Ammon's horn (tissue), 1 donor: ENCODE measurements around the gene TSPAN8.
"Not testable (repeated sequence)": the region's sequence is repeated elsewhere in the genome, so short reads cannot be mapped to it uniquely, and the experiment has no call there.

Experiments used
- DNase-seq: peaks from one replicate; pipeline ENCODE4 v3.0.0-alpha.2; 2016; ENCODE audit warnings: low spot score

Gene TSPAN8

DNA sequence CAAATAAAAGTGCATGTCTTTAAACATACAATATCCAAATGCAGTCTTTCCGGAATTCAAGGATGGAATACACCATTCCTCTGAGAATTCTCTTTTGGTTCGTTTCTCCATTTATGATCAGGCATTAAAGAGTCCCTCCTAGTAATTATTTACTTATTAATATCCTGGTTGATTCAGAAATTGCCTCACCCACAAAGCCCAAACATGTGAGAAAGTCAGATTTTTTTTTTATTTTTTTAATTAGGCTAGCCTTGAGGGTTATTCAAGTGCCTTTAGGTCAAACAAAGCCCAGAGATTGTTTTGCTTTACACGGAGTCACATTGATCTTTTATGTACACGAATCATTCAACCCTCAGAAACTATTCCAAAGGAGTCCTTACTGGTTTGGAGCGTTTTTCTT lies 6.4 kb upstream of the TSPAN8 start:
- no peak for DNase-seq

DNA sequence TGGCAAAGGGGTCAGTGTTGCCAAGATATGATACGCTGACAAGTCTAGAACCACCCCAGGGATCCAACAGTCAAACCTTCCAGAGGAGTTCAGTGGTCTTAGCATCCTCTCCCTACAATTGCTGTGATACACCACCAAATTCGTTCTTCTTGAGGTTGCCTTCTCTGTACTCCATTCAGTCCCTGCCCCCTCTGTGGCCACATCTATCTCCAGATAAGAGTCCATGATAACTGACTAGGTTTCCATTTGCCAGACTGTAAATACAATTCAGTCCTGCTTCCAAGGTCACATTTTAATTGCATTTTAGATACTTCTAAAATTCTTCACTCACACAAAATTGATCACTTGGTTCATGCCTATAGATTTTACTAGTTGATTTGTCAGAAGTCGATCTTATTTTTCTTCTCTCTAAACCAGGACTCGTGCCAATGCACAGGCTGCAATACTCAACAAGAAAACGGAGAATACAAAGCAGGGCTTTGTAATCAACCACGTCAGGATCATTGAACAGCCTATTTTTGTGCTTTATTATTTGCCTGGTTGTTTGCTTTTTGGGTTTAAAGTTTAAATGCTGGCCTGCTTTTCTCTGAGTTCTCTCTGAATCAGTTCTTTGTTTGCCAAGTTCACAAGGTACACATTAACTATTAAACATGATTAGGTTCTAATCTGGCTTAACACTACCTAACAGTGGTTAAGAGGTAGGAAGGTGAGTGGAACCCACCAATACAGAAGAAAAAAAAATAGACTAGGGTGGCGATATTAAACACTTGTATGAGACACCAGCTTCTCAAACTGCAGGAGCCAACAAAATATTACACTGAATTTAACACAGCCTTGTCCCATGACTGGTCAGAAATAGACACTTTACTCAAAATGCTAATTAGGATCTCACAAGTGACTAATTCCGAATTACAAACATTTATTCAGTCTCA lies 5.3 kb upstream of the TSPAN8 start:
- DNase-seq = peak; percentile 4

DNA sequence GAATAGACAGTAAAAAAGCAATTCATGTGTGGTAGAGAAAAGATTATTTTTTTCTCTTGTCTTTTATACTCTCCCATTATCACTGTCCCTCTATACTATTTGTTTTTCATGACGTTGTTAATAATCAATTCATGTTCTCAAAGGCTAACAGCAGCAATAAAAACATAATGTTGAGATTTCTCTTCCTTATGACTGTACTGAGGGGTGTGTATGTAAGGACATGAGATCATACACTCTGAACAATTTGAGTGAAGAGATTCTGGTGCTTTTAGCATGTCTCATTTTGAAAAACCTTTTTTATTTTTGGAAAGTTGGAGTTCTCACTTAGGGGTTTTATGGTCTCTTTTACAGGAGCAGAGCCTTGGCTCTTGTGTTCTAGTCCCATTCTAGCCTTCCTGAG lies 3.8 kb upstream of the TSPAN8 start:
- DNase-seq = no peak

DNA sequence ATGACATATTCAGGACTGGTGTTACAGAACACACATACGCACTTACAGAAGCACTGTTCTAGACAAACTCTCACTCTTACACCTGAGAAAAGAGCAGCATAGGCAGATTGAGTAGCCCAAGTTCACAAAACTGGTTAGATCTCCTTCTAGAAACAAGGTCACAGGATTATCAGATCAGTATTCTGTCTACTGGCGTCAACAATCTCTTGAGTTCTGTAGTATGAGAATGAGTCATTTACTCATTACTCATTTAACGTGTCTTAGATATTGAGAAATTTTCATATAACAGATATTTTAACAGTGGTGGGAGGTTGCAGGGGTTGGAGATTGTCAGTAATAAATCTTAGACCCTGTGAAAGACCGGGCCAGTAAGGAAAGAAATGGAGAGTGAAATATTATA lies 2.8 kb upstream of the TSPAN8 start:
- DNase-seq = no peak

DNA sequence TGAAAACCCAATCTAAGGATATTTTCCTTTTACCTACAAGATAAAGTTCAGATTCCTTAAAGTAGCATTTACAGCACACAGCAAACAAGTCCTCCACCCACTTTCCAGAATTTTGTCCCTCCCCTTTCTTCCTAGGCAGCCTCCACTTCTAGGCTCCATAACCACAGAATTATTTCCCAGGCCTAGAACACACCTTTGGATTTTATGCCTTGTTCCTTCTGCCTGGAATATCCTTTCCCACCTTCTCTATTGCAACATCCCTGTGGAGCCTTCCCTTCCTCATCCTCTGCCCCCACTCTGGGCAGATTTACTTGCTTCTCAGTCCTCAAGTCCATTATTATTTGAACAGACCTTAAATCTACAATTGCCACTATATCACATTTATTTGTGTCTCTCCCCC lies 2.1 kb upstream of the TSPAN8 start:
- no peak for DNase-seq

DNA sequence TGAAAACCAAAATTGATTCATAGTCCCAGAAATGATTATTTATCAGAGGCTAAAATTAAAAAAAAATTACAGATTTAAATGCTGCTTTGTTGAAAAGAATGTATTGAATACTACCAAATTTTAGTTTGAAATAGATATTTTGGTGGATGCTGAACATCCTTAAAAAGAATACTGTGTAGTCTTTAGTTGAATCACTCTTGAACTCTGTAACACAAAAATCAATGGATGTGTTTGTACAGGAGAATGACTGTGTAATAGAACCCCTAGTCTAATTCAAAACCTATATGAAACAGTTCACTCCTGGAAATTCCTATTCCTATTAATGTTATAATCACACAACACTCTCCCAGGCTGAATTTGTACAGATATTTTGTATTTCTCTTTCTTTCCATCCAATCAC lies 1.5 kb upstream of the TSPAN8 start:
- DNase-seq = no peak

DNA sequence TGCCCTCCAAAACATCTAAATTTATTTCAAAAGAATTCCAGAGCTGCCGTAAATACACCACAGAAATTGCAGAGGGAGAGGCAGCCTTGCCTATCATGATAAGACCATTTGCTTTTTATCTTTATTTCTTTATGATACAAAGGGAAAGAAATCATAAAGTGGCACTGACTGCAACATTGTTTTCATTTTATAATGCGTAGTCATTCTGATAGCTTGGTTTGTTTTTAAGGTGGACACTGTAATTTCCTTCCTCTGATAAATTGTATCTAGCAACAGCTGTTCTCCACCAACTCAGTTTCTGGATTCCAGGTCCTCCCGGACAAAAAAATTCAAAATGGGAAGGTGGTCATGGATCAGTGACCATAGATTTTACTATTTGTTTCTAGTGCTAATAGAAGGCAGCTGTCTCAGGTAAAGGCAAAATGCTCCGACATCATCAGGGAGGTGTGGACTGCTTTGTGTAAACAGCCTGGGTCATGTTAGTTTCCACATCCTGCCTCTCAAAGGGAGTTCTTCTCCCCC lies 623 bp upstream of the TSPAN8 start:
- DNase-seq = no peak

DNA sequence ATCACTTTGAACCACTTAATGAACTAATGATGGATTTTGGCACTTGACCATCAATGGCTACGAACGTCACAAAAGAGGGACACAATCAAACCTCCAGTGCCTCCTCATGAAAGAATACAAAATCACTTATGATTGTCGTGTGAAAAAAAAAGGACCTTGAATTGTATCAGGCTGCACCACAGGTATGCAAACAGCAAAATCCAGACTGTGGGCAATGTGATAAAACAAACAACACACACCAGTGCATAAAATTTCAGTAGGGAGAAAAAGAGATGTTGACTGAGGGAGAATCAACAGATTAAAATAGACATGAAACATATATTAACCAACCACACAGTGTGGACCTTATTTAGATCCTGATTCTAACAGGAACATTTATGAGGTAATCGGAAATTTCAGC lies 2.6 kb downstream of the TSPAN8 start:
- DNase-seq = no peak

DNA sequence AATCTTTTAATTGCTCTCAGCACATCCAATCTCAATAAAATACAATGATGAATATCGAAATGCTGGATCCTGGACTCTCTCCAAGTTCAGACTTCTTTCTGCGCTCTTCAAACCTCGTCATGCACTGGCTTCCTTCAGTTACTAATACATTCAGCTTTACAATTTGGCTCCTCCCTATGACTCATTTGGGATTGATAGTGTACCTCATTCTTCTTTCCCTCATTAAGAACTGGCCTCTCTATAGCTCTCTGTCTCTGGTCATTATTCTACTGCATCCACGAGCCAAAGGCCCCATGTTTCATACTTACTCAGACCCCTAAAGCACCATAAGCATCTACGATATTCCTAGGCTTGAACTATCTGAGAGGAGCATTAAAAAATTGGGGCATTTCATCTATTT lies 4.9 kb downstream of the TSPAN8 start:
- DNase-seq = no peak

DNA sequence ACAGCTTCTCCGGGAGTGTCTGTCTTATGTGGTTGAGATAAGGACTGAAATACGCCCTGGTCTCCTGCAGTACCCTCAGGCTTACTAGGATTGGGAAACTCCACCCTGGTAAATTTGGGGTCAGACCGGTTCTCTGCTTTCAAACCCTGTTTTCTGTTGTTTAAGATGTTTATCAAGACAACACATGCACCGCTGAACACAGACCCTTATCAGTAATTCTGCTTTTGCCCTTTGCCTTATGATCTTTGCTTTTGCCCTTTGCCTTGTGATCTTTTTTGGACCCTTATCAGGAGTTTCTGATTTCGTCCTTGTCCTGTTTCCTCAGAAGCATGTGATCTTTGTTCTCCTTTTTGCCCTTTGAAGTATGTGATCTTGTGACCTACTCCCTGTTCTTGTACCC lies 7.8 kb downstream of the TSPAN8 start:
- not testable (repeated sequence) for DNase-seq

DNA sequence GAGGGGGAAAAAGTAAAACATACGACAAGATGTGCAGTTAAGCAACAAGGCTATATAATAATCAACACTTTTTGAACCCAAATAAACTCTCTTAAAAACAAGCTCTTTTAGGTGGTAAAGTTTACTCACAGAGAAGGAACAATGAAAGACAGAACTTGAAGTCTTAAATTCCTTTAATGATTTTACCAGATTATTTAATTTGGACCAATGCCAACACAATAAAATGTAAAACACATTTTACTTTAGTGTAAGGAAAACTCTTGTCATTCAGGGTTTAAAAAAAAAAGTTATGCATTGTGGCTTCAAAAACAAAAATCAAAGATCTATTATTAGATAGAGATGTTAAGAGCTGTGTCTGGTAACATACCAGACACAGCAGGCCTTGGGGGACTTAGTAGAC lies 13.1 kb downstream of the TSPAN8 start:
- DNase-seq = no peak

DNA sequence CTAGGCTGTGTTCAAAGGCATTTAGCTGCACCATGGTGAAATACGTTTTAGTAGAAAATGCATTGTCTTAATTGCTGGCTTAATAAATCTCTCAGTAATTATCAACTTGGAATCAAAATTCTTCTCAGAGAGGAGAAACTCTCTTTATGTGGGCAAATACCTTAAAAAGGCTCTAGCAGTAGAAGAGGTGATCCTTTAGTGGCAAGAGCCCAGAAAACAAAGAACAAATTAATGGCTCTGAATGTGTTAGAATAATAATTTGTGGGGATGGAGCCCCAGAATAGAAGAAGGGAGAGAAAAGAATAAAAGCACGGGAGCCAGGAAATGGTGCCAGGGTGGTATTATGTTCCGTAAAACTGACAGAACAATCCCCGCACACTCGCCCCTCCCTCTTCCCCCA lies 14.8 kb downstream of the TSPAN8 start:
- DNase-seq = no peak

DNA sequence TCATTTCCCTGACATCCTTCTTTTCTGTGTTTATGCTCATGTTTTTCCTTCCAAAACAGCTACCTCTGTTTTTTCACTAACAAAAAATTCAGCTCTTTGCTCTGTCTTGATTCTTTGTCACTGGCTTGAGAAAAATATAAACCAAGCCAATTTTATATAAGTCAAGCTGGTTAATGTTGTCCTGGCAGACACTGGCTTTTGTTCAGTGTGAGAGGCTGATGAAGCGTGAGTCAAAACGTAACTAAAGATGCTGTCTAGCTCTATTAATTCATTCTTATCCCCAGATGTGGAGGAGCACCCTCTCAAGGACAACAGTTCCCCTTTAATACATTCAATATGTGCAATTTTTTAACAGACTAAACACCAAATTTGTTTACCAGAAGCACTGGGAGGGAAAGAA lies 15.8 kb downstream of the TSPAN8 start:
- DNase-seq = no peak

DNA sequence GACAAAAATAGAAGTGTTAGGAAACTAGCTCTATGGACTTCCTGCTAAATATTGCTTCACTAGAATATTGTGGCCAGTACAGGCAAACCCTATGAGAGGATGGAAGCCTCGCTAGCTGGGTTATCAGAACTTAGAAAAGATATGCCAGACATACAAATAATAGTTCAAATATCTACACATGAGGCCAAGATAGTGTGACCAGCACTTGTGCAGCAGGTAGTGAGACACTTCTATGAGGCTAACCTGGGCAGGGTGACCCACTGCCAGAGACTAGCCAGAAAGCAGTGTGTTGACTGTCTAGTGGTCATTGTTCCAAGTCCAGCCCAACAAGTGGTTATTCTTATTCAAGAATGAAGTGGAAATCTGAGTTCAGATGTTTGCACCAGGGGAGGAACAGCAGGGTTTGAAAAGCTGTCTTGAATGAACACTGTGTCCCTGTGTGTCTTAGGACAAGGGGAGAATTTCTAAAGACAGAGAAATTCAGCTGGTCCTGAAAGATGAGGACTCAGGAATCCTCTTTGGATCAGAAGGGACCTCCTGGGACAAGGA lies 16.3 kb downstream of the TSPAN8 start:
- no peak for DNase-seq

DNA sequence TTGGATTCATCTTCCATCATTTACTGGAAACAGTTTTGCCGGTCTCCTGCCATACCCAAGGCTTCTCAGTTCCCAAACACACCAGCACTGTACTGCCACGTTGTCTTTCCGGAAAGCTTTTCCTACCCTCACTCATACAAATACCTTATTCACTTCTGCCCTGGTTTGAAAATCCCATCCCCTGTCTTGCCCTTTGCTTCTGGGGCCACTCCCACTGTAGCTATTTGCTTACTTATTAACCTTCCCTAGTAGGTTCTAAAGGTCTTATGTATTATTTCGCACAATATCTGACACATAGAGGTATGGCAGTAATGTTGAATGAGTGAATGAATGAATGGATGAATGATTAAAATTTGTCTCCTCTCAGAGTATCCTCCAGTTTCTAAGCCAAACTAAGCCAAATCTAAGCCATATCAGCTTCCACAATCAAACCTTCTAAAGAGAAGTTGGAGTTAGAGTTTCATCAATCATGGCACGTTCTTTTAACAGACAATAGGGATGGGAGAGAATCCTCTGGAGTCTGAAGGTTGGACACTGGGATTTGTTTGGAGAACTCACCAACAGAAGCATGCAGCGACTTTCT lies 18.6 kb downstream of the TSPAN8 start:
- DNase-seq = no peak

DNA sequence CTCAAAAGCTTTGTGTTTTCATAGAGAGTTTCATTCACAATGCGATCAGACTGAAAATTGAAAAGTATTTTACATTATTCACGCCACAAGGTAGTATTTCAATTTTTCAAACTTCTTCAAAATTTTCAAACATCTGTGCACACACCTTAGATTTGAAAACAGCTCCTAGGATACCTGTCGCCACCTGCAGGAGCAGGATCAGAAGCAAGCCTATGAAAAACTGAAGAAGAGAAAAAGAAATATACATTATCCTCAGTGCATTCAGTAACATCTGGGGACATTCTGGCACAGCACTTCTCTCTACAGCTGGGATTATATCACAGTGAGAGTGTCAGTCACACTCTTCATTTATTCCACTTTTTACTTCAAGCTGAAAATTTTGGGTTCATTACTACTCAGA lies 19.8 kb downstream of the TSPAN8 start:
- no peak for DNase-seq

DNA sequence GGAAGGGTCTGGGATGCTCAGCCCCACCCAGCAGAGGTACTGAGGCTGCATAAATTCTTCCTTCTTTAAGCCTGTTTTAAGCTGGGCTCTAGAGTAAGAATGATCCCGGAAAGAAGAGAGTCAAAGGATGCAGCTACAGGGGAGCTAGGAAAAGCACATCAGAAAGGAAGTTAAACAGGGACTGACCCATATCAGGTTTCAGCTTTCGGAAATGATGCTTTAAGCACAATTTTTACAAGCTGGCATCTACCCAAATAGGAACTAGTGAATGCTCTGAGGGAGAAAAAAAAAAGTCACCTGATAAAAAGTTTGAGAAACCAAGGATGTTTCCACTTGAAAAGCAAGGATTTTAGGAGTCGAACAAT lies 22.0 kb downstream of the TSPAN8 start:
- DNase-seq = no peak

DNA sequence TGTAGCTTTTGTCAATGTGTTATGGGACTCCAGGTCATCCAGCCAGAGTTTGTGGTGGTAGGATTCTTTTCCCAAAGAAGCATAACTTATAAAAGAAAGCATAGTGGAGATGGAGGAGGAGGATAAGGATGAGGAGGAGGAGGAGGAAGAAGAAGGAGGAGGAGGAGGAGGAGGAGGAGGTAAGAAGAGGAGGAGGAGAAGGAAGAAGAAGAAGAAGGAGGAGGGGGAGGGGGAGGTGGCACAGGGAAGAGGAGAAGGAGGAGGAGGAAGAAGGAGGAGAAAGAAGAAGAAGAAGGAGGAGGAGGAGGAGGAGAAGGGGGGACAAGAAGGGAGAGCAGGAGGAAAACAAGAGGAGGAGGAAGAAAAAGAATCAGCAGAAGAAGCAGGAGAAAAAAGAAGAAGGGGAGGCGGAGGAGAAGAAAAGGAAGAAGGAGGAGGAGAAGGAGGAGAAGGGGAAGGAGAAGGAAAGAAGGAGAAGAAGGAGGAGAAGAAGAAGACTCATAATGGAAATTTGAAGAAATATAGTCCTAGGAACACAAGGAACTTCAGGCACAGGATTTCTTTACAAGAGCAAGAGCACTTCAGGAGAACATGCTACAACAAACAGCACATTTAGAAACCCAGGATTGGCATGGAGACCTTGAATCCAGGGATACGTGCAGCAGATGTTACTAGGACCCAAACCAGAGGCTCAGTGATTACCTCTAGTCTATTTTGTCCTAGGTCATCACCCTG lies 22.6 kb downstream of the TSPAN8 start:
- DNase-seq = no peak

DNA sequence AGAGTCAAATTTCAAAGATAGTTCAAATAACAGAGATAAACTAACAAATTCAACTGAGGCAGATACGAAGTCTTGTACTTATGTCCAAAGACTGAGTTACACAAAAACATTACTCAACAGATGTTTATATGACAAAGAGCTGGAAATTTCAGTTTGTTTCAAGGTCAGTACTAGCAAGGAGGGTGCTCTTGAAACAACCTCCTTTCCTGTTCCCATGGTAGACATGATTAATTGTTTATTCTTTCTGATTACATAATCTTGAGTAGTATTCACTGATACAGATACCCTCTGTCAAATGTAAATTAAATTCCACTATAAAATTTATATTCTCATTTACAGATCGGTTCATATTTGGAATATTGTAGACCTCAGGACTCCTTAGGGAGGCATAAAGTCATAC lies 23.4 kb downstream of the TSPAN8 start:
- DNase-seq = no peak

DNA sequence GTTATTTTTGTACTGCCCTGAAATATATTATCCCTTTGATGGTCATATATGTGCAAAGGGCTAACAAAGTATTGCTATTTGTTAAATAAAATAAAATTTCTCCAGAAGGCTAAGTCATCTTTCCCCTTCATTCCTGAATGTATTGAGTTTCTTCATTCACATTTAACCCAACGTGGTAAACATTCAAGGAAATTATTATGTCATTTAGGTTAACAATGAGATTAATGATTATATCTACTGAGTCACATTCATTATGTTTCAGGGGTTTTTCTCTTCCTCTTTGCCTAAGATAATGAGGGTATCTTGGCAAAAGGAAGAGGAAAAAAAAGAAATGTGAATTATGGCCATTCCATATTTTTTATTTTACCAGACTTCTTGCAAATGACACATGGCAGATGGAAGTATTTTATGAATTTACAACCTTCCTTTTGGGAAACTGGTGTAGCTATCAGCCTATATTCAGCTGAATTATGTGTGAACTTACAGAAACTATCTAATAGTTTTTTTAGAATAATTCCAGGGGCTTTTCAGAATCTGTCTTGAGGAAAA lies 27.2 kb downstream of the TSPAN8 start:
- DNase-seq = no peak

DNA sequence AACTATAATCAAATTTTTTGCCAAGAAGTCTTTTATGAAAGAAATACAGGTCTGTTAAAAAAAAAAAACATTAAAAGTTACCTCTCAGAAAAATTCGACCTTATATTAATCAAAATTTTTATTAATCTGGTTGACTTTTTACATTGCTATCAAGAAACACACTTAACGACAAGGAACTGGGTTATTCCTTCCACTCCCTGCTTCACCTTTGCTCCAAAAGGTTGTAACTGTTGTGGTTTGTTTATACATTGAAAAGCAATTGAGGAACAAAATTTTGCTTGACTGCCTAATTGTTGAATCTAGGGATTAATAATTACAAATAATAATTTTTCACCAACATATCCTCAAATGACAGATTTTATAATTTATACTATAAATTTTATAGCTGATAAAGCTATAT lies 28.4 kb downstream of the TSPAN8 start:
- DNase-seq = no peak

DNA sequence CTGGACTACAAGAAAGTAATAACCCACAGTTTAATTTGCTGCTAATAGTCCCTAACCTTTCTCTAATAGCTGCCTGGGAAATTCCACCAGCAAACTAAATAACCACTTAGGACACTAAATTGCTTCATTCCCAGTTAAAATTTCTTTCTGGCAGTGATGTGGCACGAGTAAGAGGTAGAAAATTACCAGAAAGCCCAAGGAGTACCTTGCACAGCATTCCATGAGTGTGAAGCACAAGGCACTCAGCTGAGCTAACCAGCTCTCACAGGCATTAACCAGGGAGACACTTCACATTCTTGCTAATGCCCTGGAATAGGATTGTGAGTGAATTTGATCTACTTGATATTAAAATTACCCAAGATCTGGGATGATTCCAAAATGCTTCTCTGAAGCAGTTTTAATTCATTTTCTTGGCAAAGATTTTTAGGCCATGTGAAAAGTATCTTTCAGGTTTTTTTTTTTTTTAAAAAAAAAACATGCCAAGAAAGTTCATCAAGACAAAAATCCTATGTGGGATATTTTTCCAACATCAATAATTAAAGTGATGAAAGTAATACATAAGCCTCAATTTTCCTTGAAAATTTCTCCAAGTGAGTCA lies 29.5 kb downstream of the TSPAN8 start:
- no peak for DNase-seq
